ENCODE results near the gene SRCAP.

SRCAP gene

GRCh38 chr16:30757316-30757715, 58.3 kb downstream of the SRCAP start:
- Histone ChIP-seq H3K27ac (ENCODE audit: low read length) (no peak overlapping the region), H3K4me3 (ENCODE audit: low read length) (no peak overlapping the region), H3K9ac (ENCODE audit: low read depth, low read length) (no peak overlapping the region), H3K27me3 (ENCODE audit: insufficient read depth, low read length) (no peaks in the 10 kb centered on the region), H3K36me3 (ENCODE audit: insufficient read depth, low read depth, low read length) (peaks cover 47% of the 10 kb centered on the region), H3K4me1 (ENCODE audit: insufficient read depth, low read length) (no peaks in the 10 kb centered on the region), H3K9me3 (ENCODE audit: insufficient read depth, low read depth, low read length) (no peaks in the 10 kb centered on the region)

GRCh38 chr16:30758988-30759491, 60.1 kb downstream of the SRCAP start:
- H3K36me3 ChIP-seq (ENCODE audit: insufficient read depth, low read depth, low read length): peaks cover 42% of the 10 kb centered on the region

DNA sequence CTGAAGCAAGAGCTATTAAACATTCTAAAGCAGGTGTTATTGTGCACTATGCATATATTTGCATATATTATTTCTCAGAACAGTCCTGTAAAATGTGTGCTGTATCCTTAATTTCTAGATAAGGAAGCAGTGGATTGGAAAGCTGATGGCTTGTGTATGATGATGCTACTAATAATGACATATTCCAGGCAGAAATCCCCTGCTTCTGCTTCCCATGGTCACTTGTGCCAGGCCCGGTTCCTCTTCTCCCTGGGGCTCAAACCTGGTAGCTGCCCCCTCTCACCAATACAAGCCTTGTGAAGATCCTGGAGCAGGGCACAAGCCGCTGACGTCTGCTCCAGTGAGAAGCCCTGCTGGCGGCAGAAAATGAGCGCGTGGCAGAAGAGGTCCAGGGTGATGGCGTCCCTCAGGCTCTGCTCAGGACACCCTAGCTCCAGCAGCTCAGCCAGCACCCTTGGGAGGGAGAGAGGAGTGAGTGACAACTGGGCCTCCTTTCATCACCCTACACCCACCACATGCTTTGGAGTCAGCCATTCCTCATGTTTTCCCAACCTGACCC, 61.1 kb downstream of the SRCAP start:
- Histone ChIP-seq H3K4me3 (ENCODE audit: low read length) (no peak overlapping the region), H3K27ac (ENCODE audit: low read length) (no peak overlapping the region), H3K4me1 (ENCODE audit: insufficient read depth, low read length) (no peaks in the 10 kb centered on the region; the same call in none of the 2 replicates), H3K27me3 (ENCODE audit: insufficient read depth, low read length) (no peaks in the 10 kb centered on the region), H3K9me3 (ENCODE audit: insufficient read depth, low read depth, low read length) (no peaks in the 10 kb centered on the region), H3K36me3 (ENCODE audit: insufficient read depth, low read depth, low read length) (peaks cover 42% of the 10 kb centered on the region), H3K9ac (ENCODE audit: low read depth, low read length) (no peak overlapping the region)

More at GRCh38 chr16:30758988-30759491, 60.1 kb downstream of the SRCAP start:
- H3K9me3 ChIP-seq (ENCODE audit: insufficient read depth, low read depth, low read length): no peaks in the 10 kb centered on the region
- no peak overlapping the region for H3K9ac ChIP-seq (ENCODE audit: low read depth, low read length)
- no peaks in the 10 kb centered on the region; the same call in none of the 2 replicates for H3K4me1 ChIP-seq (ENCODE audit: insufficient read depth, low read length)
- no peaks in the 10 kb centered on the region for H3K27me3 ChIP-seq (ENCODE audit: insufficient read depth, low read length)
- no peak overlapping the region for H3K4me3 ChIP-seq (ENCODE audit: low read length)
- no peak overlapping the region for H3K27ac ChIP-seq (ENCODE audit: low read length)

- H3K9me3 ChIP-seq (ENCODE audit: insufficient read depth, low read depth, low read length): no peaks in the 10 kb centered on the region
- H3K4me1 ChIP-seq (ENCODE audit: insufficient read depth, low read length): no peaks in the 10 kb centered on the region; the same call in none of the 2 replicates
- H3K36me3 ChIP-seq (ENCODE audit: insufficient read depth, low read depth, low read length): peaks cover 48% of the 10 kb centered on the region
- H3K9ac ChIP-seq (ENCODE audit: low read depth, low read length): peak overlapping the region; percentile 51; the same call in 1 of the 2 replicates
- peak overlapping the region; percentile 96 for H3K4me3 ChIP-seq (ENCODE audit: low read length)
- no peaks in the 10 kb centered on the region for H3K27me3 ChIP-seq (ENCODE audit: insufficient read depth, low read length)
- H3K27ac ChIP-seq (ENCODE audit: low read length): no peak overlapping the region
These were observed 61.8 kb downstream of the SRCAP start for GRCh38 chr16:30760577-30761426.

DNA sequence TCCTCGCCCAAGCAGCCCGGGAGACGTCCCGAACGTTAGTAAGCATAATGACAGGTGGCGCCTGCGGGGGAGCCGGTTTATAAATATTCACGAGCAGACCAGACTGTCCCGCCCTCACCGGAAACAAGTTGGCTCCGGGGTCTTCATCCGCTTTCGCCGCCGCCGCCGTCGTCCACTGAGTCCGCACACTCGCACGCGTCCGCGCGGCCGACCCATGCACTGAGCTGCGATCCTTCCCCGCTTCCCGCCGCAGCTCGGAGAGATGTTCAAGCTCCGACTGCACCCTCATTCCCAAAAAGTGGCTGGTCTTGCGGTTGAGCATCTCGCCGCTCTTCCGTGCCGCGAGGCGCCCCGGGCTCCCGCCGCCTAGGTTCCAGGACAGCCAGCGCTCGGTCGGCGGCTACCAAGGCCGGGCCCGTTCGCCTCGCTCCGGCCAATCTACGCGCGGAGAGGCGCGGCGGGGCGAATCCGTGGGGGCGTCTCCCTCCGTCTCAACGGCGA, 62.5 kb downstream of the SRCAP start:
- H3K4me3 ChIP-seq (ENCODE audit: low read length): peak overlapping the region; percentile 96
- peak overlapping the region; percentile 51; the same call in 1 of the 2 replicates for H3K9ac ChIP-seq (ENCODE audit: low read depth, low read length)
- peaks cover 48% of the 10 kb centered on the region for H3K36me3 ChIP-seq (ENCODE audit: insufficient read depth, low read depth, low read length)
- no peak overlapping the region for H3K27ac ChIP-seq (ENCODE audit: low read length)
- H3K4me1 ChIP-seq (ENCODE audit: insufficient read depth, low read length): no peaks in the 10 kb centered on the region; the same call in none of the 2 replicates
- H3K27me3 ChIP-seq (ENCODE audit: insufficient read depth, low read length): no peaks in the 10 kb centered on the region
- H3K9me3 ChIP-seq (ENCODE audit: insufficient read depth, low read depth, low read length): no peaks in the 10 kb centered on the region

- Histone ChIP-seq H3K36me3 (ENCODE audit: insufficient read depth, low read depth, low read length) (peaks cover 49% of the 10 kb centered on the region), H3K9ac (ENCODE audit: low read depth, low read length) (peak within 1 kb of the TSS; percentile 92), H3K4me3 (ENCODE audit: low read length) (peak within 1 kb of the TSS; percentile 96), H3K4me1 (ENCODE audit: insufficient read depth, low read length) (no peaks in the 10 kb centered on the region; the same call in none of the 2 replicates), H3K27ac (ENCODE audit: low read length) (peak within 1 kb of the TSS; percentile 84), H3K9me3 (ENCODE audit: insufficient read depth, low read depth, low read length) (no peaks in the 10 kb centered on the region), H3K27me3 (ENCODE audit: insufficient read depth, low read length) (no peaks in the 10 kb centered on the region)
These were observed 63.2 kb downstream of the SRCAP start, which contains the start of the genes CFAP119 and RNF40 for GRCh38 chr16:30761928-30762902. Gene CFAP119 (minus strand): TSS chr16:30762062. CDS start chr16:30761748, 314 bp downstream. Gene RNF40 (plus strand): TSS chr16:30762322. CDS start chr16:30762546, 224 bp downstream.

GRCh38 chr16:30762991-30763725, 64.2 kb downstream of the SRCAP start:
- Histone ChIP-seq H3K4me1 (ENCODE audit: insufficient read depth, low read length) (no peaks in the 10 kb centered on the region; the same call in none of the 2 replicates), H3K27ac (ENCODE audit: low read length) (peak overlapping the region; percentile 84), H3K9me3 (ENCODE audit: insufficient read depth, low read depth, low read length) (no peaks in the 10 kb centered on the region), H3K4me3 (ENCODE audit: low read length) (peak overlapping the region; percentile 96), H3K36me3 (ENCODE audit: insufficient read depth, low read depth, low read length) (peaks cover 52% of the 10 kb centered on the region), H3K9ac (ENCODE audit: low read depth, low read length) (peak overlapping the region; percentile 92; the same call in 1 of the 2 replicates), H3K27me3 (ENCODE audit: insufficient read depth, low read length) (no peaks in the 10 kb centered on the region)

- no peak overlapping the region for H3K9ac ChIP-seq (ENCODE audit: low read depth, low read length)
- H3K27me3 ChIP-seq (ENCODE audit: insufficient read depth, low read length): no peaks in the 10 kb centered on the region
- H3K27ac ChIP-seq (ENCODE audit: low read length): no peak overlapping the region
- H3K36me3 ChIP-seq (ENCODE audit: insufficient read depth, low read depth, low read length): peaks cover 61% of the 10 kb centered on the region
- H3K4me1 ChIP-seq (ENCODE audit: insufficient read depth, low read length): no peaks in the 10 kb centered on the region; the same call in none of the 2 replicates
- no peak overlapping the region for H3K4me3 ChIP-seq (ENCODE audit: low read length)
- no peaks in the 10 kb centered on the region for H3K9me3 ChIP-seq (ENCODE audit: insufficient read depth, low read depth, low read length)
These were observed 65.1 kb downstream of the SRCAP start for GRCh38 chr16:30764086-30764485.

GRCh38 chr16:30764816-30765465, 66.0 kb downstream of the SRCAP start:
- peaks cover 70% of the 10 kb centered on the region for H3K36me3 ChIP-seq (ENCODE audit: insufficient read depth, low read depth, low read length)
- no peak overlapping the region for H3K27ac ChIP-seq (ENCODE audit: low read length)
- no peaks in the 10 kb centered on the region for H3K27me3 ChIP-seq (ENCODE audit: insufficient read depth, low read length)
- H3K9me3 ChIP-seq (ENCODE audit: insufficient read depth, low read depth, low read length): no peaks in the 10 kb centered on the region
- H3K4me1 ChIP-seq (ENCODE audit: insufficient read depth, low read length): no peaks in the 10 kb centered on the region; the same call in none of the 2 replicates
- H3K9ac ChIP-seq (ENCODE audit: low read depth, low read length): no peak overlapping the region
- H3K4me3 ChIP-seq (ENCODE audit: low read length): no peak overlapping the region
